Measurements from ENCODE around the gene FLYWCH2.

FLYWCH2 gene

GRCh38 chr16:2874032-2874911 lies 8.7 kb upstream of the FLYWCH2 start:
- TF ChIP-seq SIN3A (IDR thresholded peaks at IDR 0.05; ENCODE audit: borderline replicate concordance, insufficient read depth, low read length): no peak

- TF ChIP-seq FOXP2 (optimal IDR thresholded peaks at IDR 0.05; ENCODE audit: borderline replicate concordance, extremely low read depth, extremely low read length, insufficient read depth) (peak; percentile 63), POLR2AphosphoS5 (IDR thresholded peaks at IDR 0.05; ENCODE audit: low read depth, low read length) (no peak)
Measured at GRCh38 chr16:2874912-2875362, 8.1 kb upstream of the FLYWCH2 start.

- TF ChIP-seq FOXP2 (optimal IDR thresholded peaks at IDR 0.05; ENCODE audit: borderline replicate concordance, extremely low read depth, extremely low read length, insufficient read depth): no peak
- TF ChIP-seq REST (IDR thresholded peaks at IDR 0.05; ENCODE audit: insufficient read depth in 1 of 2, low read depth in 2 of 2, low read length in 2 of 2): no peak
- TF ChIP-seq POLR2AphosphoS5 (IDR thresholded peaks at IDR 0.05; ENCODE audit: low read depth, low read length): no peak
- no peak for TF ChIP-seq TAF1 (IDR thresholded peaks at IDR 0.05; ENCODE audit: borderline replicate concordance, insufficient read depth, low read length)
- no peak for TF ChIP-seq SIN3A (IDR thresholded peaks at IDR 0.05; ENCODE audit: borderline replicate concordance, insufficient read depth, low read length)
Measured at GRCh38 chr16:2879854-2880508, 3.0 kb upstream of the FLYWCH2 start.

- TF ChIP-seq POLR2AphosphoS5 (IDR thresholded peaks at IDR 0.05; ENCODE audit: low read depth, low read length): no peak
- no peak for TF ChIP-seq FOXP2 (optimal IDR thresholded peaks at IDR 0.05; ENCODE audit: borderline replicate concordance, extremely low read depth, extremely low read length, insufficient read depth)
- no peak for TF ChIP-seq REST (IDR thresholded peaks at IDR 0.05; ENCODE audit: insufficient read depth in 1 of 2, low read depth in 2 of 2, low read length in 2 of 2)
- TF ChIP-seq SIN3A (IDR thresholded peaks at IDR 0.05; ENCODE audit: borderline replicate concordance, insufficient read depth, low read length): no peak
- no peak for TF ChIP-seq TAF1 (IDR thresholded peaks at IDR 0.05; ENCODE audit: borderline replicate concordance, insufficient read depth, low read length)
Measured at GRCh38 chr16:2881783-2882649, 999 bp upstream of the FLYWCH2 start.

GRCh38 chr16:2883458-2883908 lies 468 bp downstream of the FLYWCH2 start:
- TF ChIP-seq TAF1 (IDR thresholded peaks at IDR 0.05; ENCODE audit: borderline replicate concordance, insufficient read depth, low read length) (no peak), POLR2AphosphoS5 (IDR thresholded peaks at IDR 0.05; ENCODE audit: low read depth, low read length) (no peak; the same call in 1 of the 2 replicates), REST (IDR thresholded peaks at IDR 0.05; ENCODE audit: insufficient read depth in 1 of 2, low read depth in 2 of 2, low read length in 2 of 2) (no peak)

All from PFSK-1 (cell line).